Measurements from ENCODE around the gene SEPTIN12. TPM values are rescaled to one million over a fixed set of nuclear protein-coding genes. Genes with fewer than 3 reads are reported as not detected.

The SEPTIN12 gene
- total and polyA plus RNA-seq, 4 donors, result 0.28 to 1.00 (median 0.47) TPM; not detected in 1

DNA sequence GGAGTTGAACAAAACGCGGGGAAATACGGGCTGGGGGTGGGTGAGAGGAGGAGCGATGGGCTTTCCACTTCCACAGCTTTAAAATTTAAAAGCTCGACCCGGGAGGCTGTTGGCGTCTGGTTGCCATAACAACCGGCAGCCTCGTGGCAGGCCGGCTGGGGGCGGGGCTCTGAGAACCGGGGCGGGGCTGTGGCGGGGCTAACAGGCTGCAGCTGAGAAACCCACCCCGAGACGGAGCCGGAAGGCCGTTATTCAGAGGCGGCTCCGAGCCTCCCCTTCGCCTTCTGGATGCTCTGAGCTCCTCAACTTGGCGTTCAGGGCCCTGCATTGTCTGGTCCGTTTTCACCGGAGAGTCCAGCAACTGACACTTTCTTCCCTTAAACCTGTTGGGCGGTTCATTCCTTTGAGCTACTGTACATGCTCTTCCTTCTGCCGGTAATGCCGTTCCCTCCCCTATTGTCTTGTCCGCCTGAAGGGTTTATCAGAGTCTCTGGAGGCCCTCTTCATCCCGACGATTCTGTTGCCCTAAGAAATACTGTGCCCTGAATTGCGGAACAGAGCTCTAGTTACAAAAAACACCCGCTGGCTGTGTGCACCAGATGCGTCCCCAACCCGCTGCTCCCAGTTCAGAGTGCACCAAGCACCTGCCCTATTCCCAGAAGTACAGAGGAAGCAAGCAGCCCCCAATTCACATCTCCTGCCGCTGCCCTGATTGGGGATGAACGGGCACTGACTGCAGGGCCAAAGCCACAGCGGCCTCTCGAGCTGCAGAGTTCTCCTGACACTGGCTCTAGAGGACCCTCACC, 53.2 kb downstream of the SEPTIN12 start:
- 5% methylated on average over 37 of the region's 38 CpGs for WGBS (ENCODE audit: insufficient coverage)
- Histone ChIP-seq H3K27ac (ENCODE audit: low read depth, low read length) (peak overlapping the region; percentile 80), H3K4me1 (ENCODE audit: control insufficient read depth, insufficient read depth, low read length) (peaks cover 17% of the 10 kb centered on the region), H3K4me3 (ENCODE audit: low read depth, low read length) (peak overlapping the region; percentile 80), H3K27me3 (ENCODE audit: control insufficient read depth, insufficient read depth, low read length) (no peaks in the 10 kb centered on the region), H3K9me3 (ENCODE audit: control insufficient read depth, insufficient read depth, low read length) (no peaks in the 10 kb centered on the region), H3K36me3 (ENCODE audit: control insufficient read depth, insufficient read depth, low read length) (peaks cover 8% of the 10 kb centered on the region)
- peak; percentile 49 to 96 (median 79) for DNase-seq (ENCODE audit: low read depth in 4 of 6, low spot score in 6 of 6)

DNA sequence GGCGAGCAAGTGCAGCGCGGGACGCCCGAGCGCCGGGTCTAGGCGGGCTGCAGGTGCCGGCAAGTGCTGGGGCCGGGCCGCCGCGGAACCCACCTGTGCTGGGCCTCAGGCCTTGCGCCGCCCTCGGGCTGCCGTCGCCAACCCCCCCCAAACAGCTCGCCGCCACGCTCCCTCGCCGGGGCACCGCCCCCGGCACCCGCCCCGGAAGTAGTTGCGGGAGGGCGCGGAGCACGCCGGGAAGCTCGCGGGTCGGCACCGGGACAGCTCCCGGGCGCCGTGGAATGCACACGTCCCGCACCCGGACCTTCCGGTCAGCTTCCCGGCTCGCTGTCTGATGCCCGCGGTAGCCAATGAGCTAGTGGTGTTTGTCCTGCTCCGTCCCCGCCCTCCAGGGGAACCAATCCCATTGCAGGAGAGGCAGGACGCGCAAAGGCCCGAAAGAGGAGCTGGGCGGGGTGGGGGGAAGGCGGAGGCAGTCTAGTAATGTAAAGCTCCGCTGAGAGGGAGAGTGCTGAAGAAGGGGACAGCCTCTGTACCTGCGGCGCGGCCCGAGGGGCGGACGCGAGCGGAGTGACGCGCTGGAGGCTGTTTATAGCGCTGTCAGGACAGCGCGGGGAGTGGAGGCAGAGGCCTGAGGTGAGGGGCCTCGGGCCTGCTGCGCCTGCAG, 53.9 kb downstream of the SEPTIN12 start, which contains the start of the genes ANKS3 and DNAAF8:
ANKS3 (minus strand) TSS at position 209 of the 667 bp plus-strand sequence. CDS start 4,122 bp downstream, outside the sequence.
DNAAF8 (plus strand) TSS at position 475 of the 667 bp plus-strand sequence. CDS start 1,978 bp downstream, outside the sequence.
- 0% methylated on average over 70 of the region's 70 CpGs for WGBS (ENCODE audit: insufficient coverage)
- Histone ChIP-seq H3K4me1 (ENCODE audit: control insufficient read depth, insufficient read depth, low read length) (peaks cover 17% of the 10 kb centered on the region), H3K36me3 (ENCODE audit: control insufficient read depth, insufficient read depth, low read length) (peaks cover 10% of the 10 kb centered on the region), H3K9me3 (ENCODE audit: control insufficient read depth, insufficient read depth, low read length) (no peaks in the 10 kb centered on the region), H3K27ac (ENCODE audit: low read depth, low read length) (peak within 1 kb of the TSS; percentile 80), H3K4me3 (ENCODE audit: low read depth, low read length) (peak within 1 kb of the TSS; percentile 80), H3K27me3 (ENCODE audit: control insufficient read depth, insufficient read depth, low read length) (no peaks in the 10 kb centered on the region)
- peak; percentile 81 to 97 (median 89) for DNase-seq (ENCODE audit: low read depth in 4 of 6, low spot score in 6 of 6)

DNA sequence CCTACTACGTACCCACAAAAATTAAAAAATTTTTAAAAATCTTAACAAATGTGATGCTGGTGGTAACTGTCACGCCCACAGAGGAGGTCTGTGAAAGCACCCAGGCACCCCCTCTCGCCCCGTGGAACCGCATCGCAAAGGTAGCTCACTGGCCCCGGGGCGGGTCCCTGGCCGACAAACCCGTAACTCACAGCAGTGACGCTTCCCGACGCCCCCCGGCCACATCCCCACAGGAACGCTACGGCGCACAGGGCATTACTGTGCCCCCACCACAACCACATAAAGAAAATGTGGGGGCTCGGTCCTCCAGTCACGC, 54.4 kb downstream of the SEPTIN12 start:
- peak overlapping the region; percentile 80 for H3K4me3 ChIP-seq (ENCODE audit: low read depth, low read length)
- peaks cover 15% of the 10 kb centered on the region for H3K36me3 ChIP-seq (ENCODE audit: control insufficient read depth, insufficient read depth, low read length)
- no peaks in the 10 kb centered on the region for H3K27me3 ChIP-seq (ENCODE audit: control insufficient read depth, insufficient read depth, low read length)
- WGBS (ENCODE audit: insufficient coverage), result 0% methylated on average over 18 of the region's 19 CpGs
- no peak for DNase-seq (ENCODE audit: low read depth in 4 of 6, low spot score in 6 of 6)
- H3K27ac ChIP-seq (ENCODE audit: low read depth, low read length), result peak overlapping the region; percentile 80
- no peaks in the 10 kb centered on the region for H3K9me3 ChIP-seq (ENCODE audit: control insufficient read depth, insufficient read depth, low read length)
- peaks cover 17% of the 10 kb centered on the region for H3K4me1 ChIP-seq (ENCODE audit: control insufficient read depth, insufficient read depth, low read length)

DNA sequence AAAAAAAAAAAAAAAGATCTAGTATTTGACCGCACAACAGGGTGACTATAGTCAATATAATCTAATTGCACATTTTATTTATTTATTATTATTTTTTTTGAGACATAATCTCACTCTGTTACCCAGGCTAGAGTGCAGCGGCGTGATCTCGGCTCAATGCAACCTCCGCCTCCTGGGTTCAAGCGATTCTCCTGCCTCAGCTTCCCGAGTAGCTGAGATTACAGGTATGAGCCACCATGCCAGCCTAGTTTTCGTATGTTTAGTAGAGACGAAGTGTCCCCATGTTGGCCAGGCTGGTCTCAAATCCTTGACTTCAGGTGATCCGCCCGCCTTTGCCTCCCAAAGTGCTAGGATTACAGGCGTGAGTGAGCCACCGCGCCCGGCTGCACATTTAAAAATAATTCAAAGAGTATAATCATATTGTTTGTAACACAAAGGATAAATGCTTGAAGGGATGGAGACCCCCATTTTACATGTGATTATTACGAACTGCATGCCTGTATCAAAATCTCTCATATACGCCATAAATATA, 54.9 kb downstream of the SEPTIN12 start:
- H3K9me3 ChIP-seq (ENCODE audit: control insufficient read depth, insufficient read depth, low read length), result no peaks in the 10 kb centered on the region
- no peak overlapping the region for H3K27ac ChIP-seq (ENCODE audit: low read depth, low read length)
- peaks cover 20% of the 10 kb centered on the region for H3K36me3 ChIP-seq (ENCODE audit: control insufficient read depth, insufficient read depth, low read length)
- no peaks in the 10 kb centered on the region for H3K27me3 ChIP-seq (ENCODE audit: control insufficient read depth, insufficient read depth, low read length)
- peak overlapping the region; percentile 80 for H3K4me3 ChIP-seq (ENCODE audit: low read depth, low read length)
- peak in 1 of 6 donors; percentile 2 for DNase-seq (ENCODE audit: low read depth in 4 of 6, low spot score in 6 of 6)
- H3K4me1 ChIP-seq (ENCODE audit: control insufficient read depth, insufficient read depth, low read length), result peaks cover 17% of the 10 kb centered on the region
- WGBS (ENCODE audit: insufficient coverage), result 23% methylated on average over 5 of the region's 17 CpGs

DNA sequence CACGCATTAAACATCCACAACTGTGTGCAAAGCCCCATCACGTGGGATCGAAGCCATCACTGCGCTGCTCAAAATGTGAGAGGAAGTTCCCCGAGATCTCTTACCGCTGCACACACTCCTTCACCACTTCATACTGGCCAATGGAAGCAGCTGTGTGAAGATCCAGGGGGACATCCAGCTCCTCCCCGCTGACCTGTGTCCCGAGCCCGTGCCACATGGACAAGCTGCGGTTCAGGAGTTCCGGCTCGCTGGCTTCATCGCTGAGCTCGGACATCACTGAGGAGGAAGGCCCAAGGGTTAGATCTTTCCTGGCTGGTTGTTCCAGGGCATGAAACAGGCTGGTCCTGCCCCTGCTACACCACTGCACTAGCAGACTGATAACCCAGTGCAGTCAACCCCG, 58.3 kb downstream of the SEPTIN12 start:
- H3K36me3 ChIP-seq (ENCODE audit: control insufficient read depth, insufficient read depth, low read length), result peaks cover 44% of the 10 kb centered on the region
- no peak for DNase-seq (ENCODE audit: low read depth in 4 of 6, low spot score in 6 of 6)
- H3K4me3 ChIP-seq (ENCODE audit: low read depth, low read length), result no peak overlapping the region
- peaks cover 6% of the 10 kb centered on the region for H3K4me1 ChIP-seq (ENCODE audit: control insufficient read depth, insufficient read depth, low read length)
- no peaks in the 10 kb centered on the region for H3K27me3 ChIP-seq (ENCODE audit: control insufficient read depth, insufficient read depth, low read length)
- 96% methylated on average over 13 of the region's 15 CpGs for WGBS (ENCODE audit: insufficient coverage)
- no peaks in the 10 kb centered on the region for H3K9me3 ChIP-seq (ENCODE audit: control insufficient read depth, insufficient read depth, low read length)
- H3K27ac ChIP-seq (ENCODE audit: low read depth, low read length), result no peak overlapping the region

DNA sequence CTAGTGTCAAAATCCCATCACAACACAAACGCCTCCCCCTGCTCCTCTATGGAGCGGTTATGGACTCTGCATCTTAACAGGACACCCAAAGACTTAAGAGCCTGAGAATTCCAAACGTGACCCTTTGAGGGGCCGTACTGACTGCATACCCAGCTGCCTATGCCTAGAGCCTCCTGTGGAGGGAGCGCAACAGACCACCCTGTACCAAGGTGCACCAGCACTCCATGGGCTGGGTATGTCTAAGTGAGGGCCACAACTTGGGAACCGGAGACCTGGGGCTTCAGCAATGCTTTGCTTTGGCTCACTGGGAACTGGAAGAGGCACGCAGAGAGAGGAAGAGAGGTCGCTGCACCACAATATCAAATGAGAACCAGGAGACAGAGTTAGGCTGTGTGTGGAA, 59.5 kb downstream of the SEPTIN12 start:
- Histone ChIP-seq H3K36me3 (ENCODE audit: control insufficient read depth, insufficient read depth, low read length) (peaks cover 46% of the 10 kb centered on the region), H3K27ac (ENCODE audit: low read depth, low read length) (no peak overlapping the region), H3K4me3 (ENCODE audit: low read depth, low read length) (no peak overlapping the region), H3K4me1 (ENCODE audit: control insufficient read depth, insufficient read depth, low read length) (peaks cover 5% of the 10 kb centered on the region), H3K27me3 (ENCODE audit: control insufficient read depth, insufficient read depth, low read length) (no peaks in the 10 kb centered on the region), H3K9me3 (ENCODE audit: control insufficient read depth, insufficient read depth, low read length) (no peaks in the 10 kb centered on the region)
- 96% methylated on average over 4 of the region's 8 CpGs for WGBS (ENCODE audit: insufficient coverage)
- DNase-seq (ENCODE audit: low read depth in 4 of 6, low spot score in 6 of 6), result no peak

Small RNAs within 50 kb of the gene (small RNA-seq; reads per million reads assigned to genes)
- gene RF00017 (ENCODE audit: low replicate concordance), result not detected

Other genes with a start within 250 kb of the SEPTIN12 start
- 10 to 100 TPM; 20.5 to 29.3 TPM for gene CDIP1, start 249.6 kb downstream of the SEPTIN12 start, total RNA-seq
- gene CDIP1, start 249.6 kb downstream of the SEPTIN12 start, polyA plus RNA-seq (ENCODE audit: insufficient read length in 2 of 2), result 10 to 100 TPM; 74.7 to 74.8 TPM
- under 1 TPM; 0.50 TPM for gene C16orf96, start 232.0 kb downstream of the SEPTIN12 start, total RNA-seq
- under 1 TPM; 0.71 to 0.74 TPM for gene C16orf96, start 232.0 kb downstream of the SEPTIN12 start, polyA plus RNA-seq (ENCODE audit: insufficient read length in 2 of 2)
- gene UBALD1, start 173.5 kb downstream of the SEPTIN12 start, total RNA-seq, result 10 to 100 TPM in 1 of 2 donors, 1 to 10 TPM in 1; 2.2 to 11.2 TPM
- gene UBALD1, start 173.5 kb downstream of the SEPTIN12 start, polyA plus RNA-seq (ENCODE audit: insufficient read length in 2 of 2), result 10 to 100 TPM; 40.3 to 42.6 TPM
- gene MGRN1, start 163.5 kb downstream of the SEPTIN12 start, total RNA-seq, result 10 to 100 TPM; 29.5 to 31.3 TPM
- 100 to 1,000 TPM; 106 to 113 TPM for gene MGRN1, start 163.5 kb downstream of the SEPTIN12 start, polyA plus RNA-seq (ENCODE audit: insufficient read length in 2 of 2)
- 10 to 100 TPM; 30.6 to 39.5 TPM for gene NUDT16L1, start 94.8 kb downstream of the SEPTIN12 start, total RNA-seq
- 10 to 100 TPM; 61.1 to 61.8 TPM for gene NUDT16L1, start 94.8 kb downstream of the SEPTIN12 start, polyA plus RNA-seq (ENCODE audit: insufficient read length in 2 of 2)
- gene ANKS3, start 54.1 kb downstream of the SEPTIN12 start, total RNA-seq, result 10 to 100 TPM; 20.2 to 29.0 TPM
- gene ANKS3, start 54.1 kb downstream of the SEPTIN12 start, polyA plus RNA-seq (ENCODE audit: insufficient read length in 2 of 2), result 10 to 100 TPM; 29.6 to 48.1 TPM
- gene DNAAF8, start 53.8 kb downstream of the SEPTIN12 start, total RNA-seq, result 1 to 10 TPM; 1.2 to 4.1 TPM
- gene DNAAF8, start 53.8 kb downstream of the SEPTIN12 start, polyA plus RNA-seq (ENCODE audit: insufficient read length in 2 of 2), result 1 to 10 TPM; 5.4 to 6.0 TPM
- 10 to 100 TPM in 1 of 2 donors, 1 to 10 TPM in 1; 5.8 to 15.3 TPM for gene ZNF500, start 21.2 kb downstream of the SEPTIN12 start, total RNA-seq
- 10 to 100 TPM; 13.6 to 21.7 TPM for gene ZNF500, start 21.2 kb downstream of the SEPTIN12 start, polyA plus RNA-seq (ENCODE audit: insufficient read length in 2 of 2)
- gene SMIM22, start 7.0 kb upstream of the SEPTIN12 start, total RNA-seq, result not detected
- 1 to 10 TPM; 1.4 to 2.4 TPM for gene SMIM22, start 7.0 kb upstream of the SEPTIN12 start, polyA plus RNA-seq (ENCODE audit: insufficient read length in 2 of 2)
- gene ROGDI, start 14.3 kb upstream of the SEPTIN12 start, total RNA-seq, result 10 to 100 TPM; 42.3 to 56.3 TPM
- 100 to 1,000 TPM; 123 to 134 TPM for gene ROGDI, start 14.3 kb upstream of the SEPTIN12 start, polyA plus RNA-seq (ENCODE audit: insufficient read length in 2 of 2)
- gene GLYR1, start 58.9 kb upstream of the SEPTIN12 start, total RNA-seq, result 10 to 100 TPM; 52.5 to 55.2 TPM
- gene GLYR1, start 58.9 kb upstream of the SEPTIN12 start, polyA plus RNA-seq (ENCODE audit: insufficient read length in 2 of 2), result 100 to 1,000 TPM; 106 to 134 TPM
- 10 to 100 TPM; 13.8 to 17.5 TPM for gene UBN1, start 59.1 kb upstream of the SEPTIN12 start, total RNA-seq
- 10 to 100 TPM; 15.6 to 17.1 TPM for gene UBN1, start 59.1 kb upstream of the SEPTIN12 start, polyA plus RNA-seq (ENCODE audit: insufficient read length in 2 of 2)
- gene PPL, start 148.8 kb upstream of the SEPTIN12 start, total RNA-seq, result 1 to 10 TPM; 2.7 to 3.8 TPM
- 1 to 10 TPM; 3.6 to 5.6 TPM for gene PPL, start 148.8 kb upstream of the SEPTIN12 start, polyA plus RNA-seq (ENCODE audit: insufficient read length in 2 of 2)
- 1 to 10 TPM; 1.6 to 4.5 TPM for gene SEC14L5, start 170.0 kb upstream of the SEPTIN12 start, total RNA-seq
- 1 to 10 TPM in 1 of 2 donors, under 1 TPM in 1; 0.93 to 1.8 TPM for gene SEC14L5, start 170.0 kb upstream of the SEPTIN12 start, polyA plus RNA-seq (ENCODE audit: insufficient read length in 2 of 2)
- 1 to 10 TPM; 6.9 to 7.3 TPM for gene NAGPA, start 245.6 kb upstream of the SEPTIN12 start, total RNA-seq
- gene NAGPA, start 245.6 kb upstream of the SEPTIN12 start, polyA plus RNA-seq (ENCODE audit: insufficient read length in 2 of 2), result 10 to 100 TPM; 10.5 to 15.1 TPM

Measured in spinal cord (tissue), 10 donors.